ENCODE data around the gene YJU2.

DNA sequence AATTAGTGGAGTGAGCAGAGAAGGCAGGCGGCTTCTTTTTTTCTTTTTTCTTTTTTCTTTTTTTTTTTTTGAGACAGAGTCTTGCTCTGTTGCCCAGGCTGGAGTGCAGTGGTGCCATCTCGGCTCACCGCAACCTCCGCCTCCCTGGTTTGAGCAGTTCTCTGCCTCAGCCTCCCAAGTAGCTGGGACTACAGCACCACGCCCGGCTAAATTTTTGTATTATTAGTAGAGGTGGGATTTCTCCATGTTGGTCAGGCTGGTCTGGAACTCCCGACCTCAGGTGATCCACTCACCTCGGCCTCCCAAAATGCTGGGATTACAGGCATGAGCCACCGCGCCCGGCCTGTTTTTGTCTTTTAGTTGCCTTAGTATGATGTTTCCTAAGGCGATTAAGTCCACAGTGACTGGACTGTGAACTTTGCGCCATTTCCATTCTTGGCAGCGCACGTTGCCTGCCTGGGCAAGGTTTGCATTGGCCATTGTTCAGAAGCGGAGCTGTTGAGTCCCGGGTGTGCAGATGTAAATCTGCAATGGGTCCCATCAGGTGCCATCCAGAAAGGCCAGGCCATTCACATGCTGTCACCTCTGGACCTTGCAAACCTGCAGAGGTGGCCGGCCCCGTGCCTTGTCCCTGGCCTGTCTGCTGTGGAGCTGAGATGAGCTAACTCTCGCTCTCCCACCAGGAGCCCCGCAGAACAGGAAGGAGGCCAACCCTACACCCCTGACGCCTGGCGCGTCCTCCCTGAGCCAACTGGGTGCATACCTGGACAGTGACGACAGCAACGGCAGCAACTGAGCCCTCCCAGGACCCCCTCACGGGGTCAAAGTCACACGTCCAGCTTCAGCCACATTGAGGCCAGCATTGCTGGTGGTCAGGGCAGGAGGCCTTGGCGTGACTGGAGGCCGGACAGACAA lies 21.3 kb downstream of the YJU2 start:
- TF ChIP-seq, protein P1, sequence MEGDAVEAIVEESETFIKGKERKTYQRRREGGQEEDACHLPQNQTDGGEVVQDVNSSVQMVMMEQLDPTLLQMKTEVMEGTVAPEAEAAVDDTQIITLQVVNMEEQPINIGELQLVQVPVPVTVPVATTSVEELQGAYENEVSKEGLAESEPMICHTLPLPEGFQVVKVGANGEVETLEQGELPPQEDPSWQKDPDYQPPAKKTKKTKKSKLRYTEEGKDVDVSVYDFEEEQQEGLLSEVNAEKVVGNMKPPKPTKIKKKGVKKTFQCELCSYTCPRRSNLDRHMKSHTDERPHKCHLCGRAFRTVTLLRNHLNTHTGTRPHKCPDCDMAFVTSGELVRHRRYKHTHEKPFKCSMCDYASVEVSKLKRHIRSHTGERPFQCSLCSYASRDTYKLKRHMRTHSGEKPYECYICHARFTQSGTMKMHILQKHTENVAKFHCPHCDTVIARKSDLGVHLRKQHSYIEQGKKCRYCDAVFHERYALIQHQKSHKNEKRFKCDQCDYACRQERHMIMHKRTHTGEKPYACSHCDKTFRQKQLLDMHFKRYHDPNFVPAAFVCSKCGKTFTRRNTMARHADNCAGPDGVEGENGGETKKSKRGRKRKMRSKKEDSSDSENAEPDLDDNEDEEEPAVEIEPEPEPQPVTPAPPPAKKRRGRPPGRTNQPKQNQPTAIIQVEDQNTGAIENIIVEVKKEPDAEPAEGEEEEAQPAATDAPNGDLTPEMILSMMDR (conservative IDR thresholded peaks at IDR 0.05; ENCODE audit: low read depth in 2 of 2): no peak
- no peak for TF ChIP-seq EZH2 (IDR thresholded peaks at IDR 0.05; ENCODE audit: low read depth, unreplicated experiment)
- no peak for TF ChIP-seq POLR2AphosphoS5 (IDR thresholded peaks at IDR 0.05; ENCODE audit: low read depth)
- TF ChIP-seq STAT1 (IDR thresholded peaks at IDR 0.05; ENCODE audit: unreplicated experiment): no peak
- TF ChIP-seq, protein P2, sequence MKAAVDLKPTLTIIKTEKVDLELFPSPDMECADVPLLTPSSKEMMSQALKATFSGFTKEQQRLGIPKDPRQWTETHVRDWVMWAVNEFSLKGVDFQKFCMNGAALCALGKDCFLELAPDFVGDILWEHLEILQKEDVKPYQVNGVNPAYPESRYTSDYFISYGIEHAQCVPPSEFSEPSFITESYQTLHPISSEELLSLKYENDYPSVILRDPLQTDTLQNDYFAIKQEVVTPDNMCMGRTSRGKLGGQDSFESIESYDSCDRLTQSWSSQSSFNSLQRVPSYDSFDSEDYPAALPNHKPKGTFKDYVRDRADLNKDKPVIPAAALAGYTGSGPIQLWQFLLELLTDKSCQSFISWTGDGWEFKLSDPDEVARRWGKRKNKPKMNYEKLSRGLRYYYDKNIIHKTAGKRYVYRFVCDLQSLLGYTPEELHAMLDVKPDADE (IDR thresholded peaks at IDR 0.05): no peak
- TF ChIP-seq, protein P3, sequence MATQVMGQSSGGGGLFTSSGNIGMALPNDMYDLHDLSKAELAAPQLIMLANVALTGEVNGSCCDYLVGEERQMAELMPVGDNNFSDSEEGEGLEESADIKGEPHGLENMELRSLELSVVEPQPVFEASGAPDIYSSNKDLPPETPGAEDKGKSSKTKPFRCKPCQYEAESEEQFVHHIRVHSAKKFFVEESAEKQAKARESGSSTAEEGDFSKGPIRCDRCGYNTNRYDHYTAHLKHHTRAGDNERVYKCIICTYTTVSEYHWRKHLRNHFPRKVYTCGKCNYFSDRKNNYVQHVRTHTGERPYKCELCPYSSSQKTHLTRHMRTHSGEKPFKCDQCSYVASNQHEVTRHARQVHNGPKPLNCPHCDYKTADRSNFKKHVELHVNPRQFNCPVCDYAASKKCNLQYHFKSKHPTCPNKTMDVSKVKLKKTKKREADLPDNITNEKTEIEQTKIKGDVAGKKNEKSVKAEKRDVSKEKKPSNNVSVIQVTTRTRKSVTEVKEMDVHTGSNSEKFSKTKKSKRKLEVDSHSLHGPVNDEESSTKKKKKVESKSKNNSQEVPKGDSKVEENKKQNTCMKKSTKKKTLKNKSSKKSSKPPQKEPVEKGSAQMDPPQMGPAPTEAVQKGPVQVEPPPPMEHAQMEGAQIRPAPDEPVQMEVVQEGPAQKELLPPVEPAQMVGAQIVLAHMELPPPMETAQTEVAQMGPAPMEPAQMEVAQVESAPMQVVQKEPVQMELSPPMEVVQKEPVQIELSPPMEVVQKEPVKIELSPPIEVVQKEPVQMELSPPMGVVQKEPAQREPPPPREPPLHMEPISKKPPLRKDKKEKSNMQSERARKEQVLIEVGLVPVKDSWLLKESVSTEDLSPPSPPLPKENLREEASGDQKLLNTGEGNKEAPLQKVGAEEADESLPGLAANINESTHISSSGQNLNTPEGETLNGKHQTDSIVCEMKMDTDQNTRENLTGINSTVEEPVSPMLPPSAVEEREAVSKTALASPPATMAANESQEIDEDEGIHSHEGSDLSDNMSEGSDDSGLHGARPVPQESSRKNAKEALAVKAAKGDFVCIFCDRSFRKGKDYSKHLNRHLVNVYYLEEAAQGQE (IDR thresholded peaks at IDR 0.05; ENCODE audit: unreplicated experiment): no peak
- TF ChIP-seq EZH2phosphoT487 (IDR thresholded peaks at IDR 0.05; ENCODE audit: unreplicated experiment): no peak
- TF ChIP-seq JUNB (IDR thresholded peaks at IDR 0.05; ENCODE audit: unreplicated experiment): no peak
- TF ChIP-seq CREB1 (CRISPR knock-in tag; IDR thresholded peaks at IDR 0.05; ENCODE audit: low read depth): no peak
- TF ChIP-seq ZNF114 (CRISPR knock-in tag; IDR thresholded peaks at IDR 0.05): no peak
